HL-60 (cell line): Measurements from ENCODE around the gene EMILIN1.
A peak's percentile ranks its signal among the peaks of the same experiment; 100 is the strongest.

ENCODE experiments used
- DNase-seq, 2 experiments: peaks; one replicate each; pipeline ENCODE4 v3.0.0-alpha.2; 2010 to 2020; ENCODE audit warnings: low read depth in 1 of 2, low spot score in 1 of 2
- H3K27ac ChIP-seq: fragments of 250-450 bp; sonication (Bioruptor Pico); replicated peaks from 2 replicates; pipeline ENCODE4 v1.5.1; 2020; ENCODE audit warnings: mild to moderate bottlenecking, moderate library complexity
- H3K27me3 ChIP-seq: fragments of 250-450 bp; sonication (Bioruptor Pico); 2 replicates; pipeline ENCODE4 v1.5.1; 2021; ENCODE audit warnings: mild to moderate bottlenecking, moderate library complexity; ENCODE audit not compliant: insufficient read depth, poor library complexity, severe bottlenecking
- H3K4me3 ChIP-seq: replicated peaks from 2 replicates; pipeline ENCODE4 v1.5.1; 2011; ENCODE audit warnings: mild to moderate bottlenecking, control low read depth, low read length; ENCODE audit not compliant: insufficient read depth
- GABPA ChIP-seq: IDR thresholded peaks from 2 replicates; pipeline ENCODE4 v1.6.1; 2012; ENCODE audit warnings: low read depth
- POLR2AphosphoS5 ChIP-seq: IDR thresholded peaks from 2 replicates; pipeline ENCODE4 v1.6.1; 2012; ENCODE audit warnings: low read depth
- SPI1 ChIP-seq: IDR thresholded peaks from 2 replicates; pipeline ENCODE4 v1.6.1; 2012; ENCODE audit warnings: low read depth, mild to moderate bottlenecking, borderline replicate concordance
- TF ChIP-seq, protein P1 (sequence below): IDR thresholded peaks from 2 replicates; pipeline ENCODE4 v1.6.1; 2012; ENCODE audit warnings: low read depth; ENCODE audit not compliant: insufficient replicate concordance
- TF ChIP-seq, protein P2 (sequence below): IDR thresholded peaks from one replicate; pipeline ENCODE4 v1.5.1; 2011; ENCODE audit warnings: low read length, control low read depth, inconsistent platforms; ENCODE audit not compliant: insufficient read depth

The EMILIN1 gene

DNA sequence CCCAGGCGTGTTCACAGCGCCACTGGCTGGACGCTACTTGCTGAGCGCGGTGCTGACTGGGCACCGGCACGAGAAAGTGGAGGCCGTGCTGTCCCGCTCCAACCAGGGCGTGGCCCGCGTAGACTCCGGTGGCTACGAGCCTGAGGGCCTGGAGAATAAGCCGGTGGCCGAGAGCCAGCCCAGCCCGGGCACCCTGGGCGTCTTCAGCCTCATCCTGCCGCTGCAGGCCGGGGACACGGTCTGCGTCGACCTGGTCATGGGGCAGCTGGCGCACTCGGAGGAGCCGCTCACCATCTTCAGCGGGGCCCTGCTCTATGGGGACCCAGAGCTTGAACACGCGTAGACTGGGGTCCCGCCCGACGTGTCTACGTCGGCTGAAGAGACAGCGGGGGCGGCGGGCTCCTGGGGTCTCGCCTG, 7.3 kb downstream of the EMILIN1 start:
- DNase-seq, result peak in 1 of 2 experiments; percentile 46
- TF ChIP-seq POLR2AphosphoS5 (no peak), GABPA (no peak), SPI1 (no peak)
- TF ChIP-seq, protein P1, sequence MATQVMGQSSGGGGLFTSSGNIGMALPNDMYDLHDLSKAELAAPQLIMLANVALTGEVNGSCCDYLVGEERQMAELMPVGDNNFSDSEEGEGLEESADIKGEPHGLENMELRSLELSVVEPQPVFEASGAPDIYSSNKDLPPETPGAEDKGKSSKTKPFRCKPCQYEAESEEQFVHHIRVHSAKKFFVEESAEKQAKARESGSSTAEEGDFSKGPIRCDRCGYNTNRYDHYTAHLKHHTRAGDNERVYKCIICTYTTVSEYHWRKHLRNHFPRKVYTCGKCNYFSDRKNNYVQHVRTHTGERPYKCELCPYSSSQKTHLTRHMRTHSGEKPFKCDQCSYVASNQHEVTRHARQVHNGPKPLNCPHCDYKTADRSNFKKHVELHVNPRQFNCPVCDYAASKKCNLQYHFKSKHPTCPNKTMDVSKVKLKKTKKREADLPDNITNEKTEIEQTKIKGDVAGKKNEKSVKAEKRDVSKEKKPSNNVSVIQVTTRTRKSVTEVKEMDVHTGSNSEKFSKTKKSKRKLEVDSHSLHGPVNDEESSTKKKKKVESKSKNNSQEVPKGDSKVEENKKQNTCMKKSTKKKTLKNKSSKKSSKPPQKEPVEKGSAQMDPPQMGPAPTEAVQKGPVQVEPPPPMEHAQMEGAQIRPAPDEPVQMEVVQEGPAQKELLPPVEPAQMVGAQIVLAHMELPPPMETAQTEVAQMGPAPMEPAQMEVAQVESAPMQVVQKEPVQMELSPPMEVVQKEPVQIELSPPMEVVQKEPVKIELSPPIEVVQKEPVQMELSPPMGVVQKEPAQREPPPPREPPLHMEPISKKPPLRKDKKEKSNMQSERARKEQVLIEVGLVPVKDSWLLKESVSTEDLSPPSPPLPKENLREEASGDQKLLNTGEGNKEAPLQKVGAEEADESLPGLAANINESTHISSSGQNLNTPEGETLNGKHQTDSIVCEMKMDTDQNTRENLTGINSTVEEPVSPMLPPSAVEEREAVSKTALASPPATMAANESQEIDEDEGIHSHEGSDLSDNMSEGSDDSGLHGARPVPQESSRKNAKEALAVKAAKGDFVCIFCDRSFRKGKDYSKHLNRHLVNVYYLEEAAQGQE, result no peak
- TF ChIP-seq, protein P2, sequence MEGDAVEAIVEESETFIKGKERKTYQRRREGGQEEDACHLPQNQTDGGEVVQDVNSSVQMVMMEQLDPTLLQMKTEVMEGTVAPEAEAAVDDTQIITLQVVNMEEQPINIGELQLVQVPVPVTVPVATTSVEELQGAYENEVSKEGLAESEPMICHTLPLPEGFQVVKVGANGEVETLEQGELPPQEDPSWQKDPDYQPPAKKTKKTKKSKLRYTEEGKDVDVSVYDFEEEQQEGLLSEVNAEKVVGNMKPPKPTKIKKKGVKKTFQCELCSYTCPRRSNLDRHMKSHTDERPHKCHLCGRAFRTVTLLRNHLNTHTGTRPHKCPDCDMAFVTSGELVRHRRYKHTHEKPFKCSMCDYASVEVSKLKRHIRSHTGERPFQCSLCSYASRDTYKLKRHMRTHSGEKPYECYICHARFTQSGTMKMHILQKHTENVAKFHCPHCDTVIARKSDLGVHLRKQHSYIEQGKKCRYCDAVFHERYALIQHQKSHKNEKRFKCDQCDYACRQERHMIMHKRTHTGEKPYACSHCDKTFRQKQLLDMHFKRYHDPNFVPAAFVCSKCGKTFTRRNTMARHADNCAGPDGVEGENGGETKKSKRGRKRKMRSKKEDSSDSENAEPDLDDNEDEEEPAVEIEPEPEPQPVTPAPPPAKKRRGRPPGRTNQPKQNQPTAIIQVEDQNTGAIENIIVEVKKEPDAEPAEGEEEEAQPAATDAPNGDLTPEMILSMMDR, result no peak
- Histone ChIP-seq H3K27ac (peak overlapping the region; percentile 82; the same call in 1 of the 2 replicates), H3K27me3 (no peaks in the 10 kb centered on the region), H3K4me3 (peak overlapping the region; percentile 49)

DNA sequence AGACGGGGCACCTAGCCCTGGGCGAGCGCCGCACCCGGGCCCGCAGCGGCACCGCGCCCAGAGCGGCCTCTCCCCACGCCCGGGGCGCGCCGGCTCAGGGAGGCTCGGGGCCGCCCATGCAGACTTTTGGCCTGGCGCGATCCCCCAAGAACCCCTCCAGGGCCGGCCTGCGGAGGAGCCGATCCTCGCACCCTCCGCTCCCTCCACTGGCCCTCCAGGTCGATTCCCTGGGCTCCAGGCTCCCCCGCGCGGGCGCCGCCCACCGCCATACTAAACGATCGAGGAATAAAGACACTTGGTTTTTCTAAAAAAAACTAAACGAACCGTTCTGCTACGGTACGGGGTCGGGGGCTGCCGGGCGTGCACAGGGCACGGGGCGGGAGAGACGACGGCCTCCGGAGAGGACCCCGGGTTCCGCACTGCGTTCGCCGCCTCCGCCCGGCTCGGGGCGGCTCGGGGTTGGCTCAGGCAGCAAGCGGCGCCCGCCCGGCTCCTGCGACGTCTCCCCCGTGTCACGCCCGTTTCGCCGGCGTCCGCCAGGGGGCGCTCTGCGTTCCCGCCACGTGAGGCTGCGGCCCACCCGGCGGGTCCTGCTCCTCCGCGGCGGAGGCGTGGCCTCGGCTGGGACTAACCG, 7.8 kb downstream of the EMILIN1 start:
- Histone ChIP-seq H3K4me3 (peak overlapping the region; percentile 49), H3K27me3 (no peaks in the 10 kb centered on the region), H3K27ac (peak overlapping the region; percentile 82)
- DNase-seq, result peak; percentile 89 to 94
- TF ChIP-seq POLR2AphosphoS5 (0 out of 2 replicates have a peak, but pooled peaks have one; percentile 53), SPI1 (no peak), GABPA (peak; percentile 11; the same call in 1 of the 2 replicates)
- TF ChIP-seq, protein P2, result peak; percentile 43
- TF ChIP-seq, protein P1, result peak; percentile 35

DNA sequence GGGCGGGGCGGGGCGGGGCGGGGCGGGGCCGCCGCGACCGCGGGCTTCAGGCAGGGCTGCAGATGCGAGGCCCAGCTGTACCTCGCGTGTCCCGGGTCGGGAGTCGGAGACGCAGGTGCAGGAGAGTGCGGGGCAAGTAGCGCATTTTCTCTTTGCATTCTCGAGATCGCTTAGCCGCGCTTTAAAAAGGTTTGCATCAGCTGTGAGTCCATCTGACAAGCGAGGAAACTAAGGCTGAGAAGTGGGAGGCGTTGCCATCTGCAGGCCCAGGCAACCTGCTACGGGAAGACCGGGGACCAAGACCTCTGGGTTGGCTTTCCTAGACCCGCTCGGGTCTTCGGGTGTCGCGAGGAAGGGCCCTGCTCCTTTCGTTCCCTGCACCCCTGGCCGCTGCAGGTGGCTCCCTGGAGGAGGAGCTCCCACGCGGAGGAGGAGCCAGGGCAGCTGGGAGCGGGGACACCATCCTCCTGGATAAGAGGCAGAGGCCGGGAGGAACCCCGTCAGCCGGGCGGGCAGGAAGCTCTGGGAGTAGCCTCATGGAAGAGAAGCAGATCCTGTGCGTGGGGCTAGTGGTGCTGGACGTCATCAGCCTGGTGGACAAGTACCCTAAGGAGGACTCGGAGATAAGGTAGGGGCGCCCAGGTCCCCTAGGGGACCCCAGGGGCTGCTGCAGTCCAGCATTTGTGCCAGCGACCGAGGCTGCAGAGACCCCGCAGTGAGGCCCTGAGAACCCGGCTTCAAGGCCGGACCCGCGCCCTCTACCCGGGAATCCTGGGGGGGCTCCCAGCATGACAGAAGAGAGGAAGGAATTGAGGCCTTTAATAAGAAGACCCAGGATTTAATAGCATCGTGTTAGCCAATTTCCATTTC, 8.5 kb downstream of the EMILIN1 start, which contains the start of gene KHK:
Gene KHK, plus strand, starts transcription at position 49 of the 870 bp plus-strand sequence. Its CDS starts 488 bp downstream, at position 537.
- TF ChIP-seq SPI1, result no peak
- TF ChIP-seq, protein P1, result no peak
- TF ChIP-seq POLR2AphosphoS5, result no peak
- no peak for TF ChIP-seq GABPA
- TF ChIP-seq, protein P2, result no peak
- no peak for DNase-seq
- Histone ChIP-seq H3K4me3 (peak within 1 kb of the TSS; percentile 49), H3K27ac (peak within 1 kb of the TSS; percentile 82), H3K27me3 (no peaks in the 10 kb centered on the region)
